CMK (cell line): ENCODE results near the gene EFCAB6.

Experiments used
- DNase-seq: peaks from one replicate; pipeline ENCODE4 v3.0.0-alpha.2; 2010; ENCODE audit warnings: low read depth

The EFCAB6 gene

GRCh38 chr22:43749473-43749872 is 62.6 kb downstream of the EFCAB6 start:
- no peak for DNase-seq

- DNase-seq = no peak
Observed at GRCh38 chr22:43747877-43748276, 64.2 kb downstream of the EFCAB6 start.

- no peak for DNase-seq
Observed at GRCh38 chr22:43747058-43747457, 65.0 kb downstream of the EFCAB6 start.

- DNase-seq = no peak
Observed at GRCh38 chr22:43745783-43746356, 66.2 kb downstream of the EFCAB6 start.

- no peak for DNase-seq
Observed at GRCh38 chr22:43745411-43745770, 66.7 kb downstream of the EFCAB6 start.

GRCh38 chr22:43744700-43745410 is 67.2 kb downstream of the EFCAB6 start:
- DNase-seq = no peak

GRCh38 chr22:43743929-43744643 is 68.0 kb downstream of the EFCAB6 start:
- DNase-seq = no peak

GRCh38 chr22:43743131-43743530 is 69.0 kb downstream of the EFCAB6 start:
- no peak for DNase-seq

GRCh38 chr22:43742154-43742950 is 69.8 kb downstream of the EFCAB6 start:
- DNase-seq = no peak

- DNase-seq = no peak
Observed at GRCh38 chr22:43740587-43741270, 71.4 kb downstream of the EFCAB6 start.

GRCh38 chr22:43739851-43740379 is 72.2 kb downstream of the EFCAB6 start:
- no peak for DNase-seq

GRCh38 chr22:43737150-43737828 is 74.8 kb downstream of the EFCAB6 start:
- no peak for DNase-seq

- no peak for DNase-seq
Observed at GRCh38 chr22:43736651-43737050, 75.5 kb downstream of the EFCAB6 start.

GRCh38 chr22:43734370-43735150 is 77.5 kb downstream of the EFCAB6 start:
- no peak for DNase-seq

- no peak for DNase-seq
Observed at GRCh38 chr22:43733138-43733537, 79.0 kb downstream of the EFCAB6 start.

- DNase-seq = no peak
Observed at GRCh38 chr22:43731988-43732387, 80.1 kb downstream of the EFCAB6 start.

GRCh38 chr22:43726964-43727543 is 85.1 kb downstream of the EFCAB6 start:
- no peak for DNase-seq

GRCh38 chr22:43726322-43726721 is 85.8 kb downstream of the EFCAB6 start:
- no peak for DNase-seq

GRCh38 chr22:43723816-43724215 is 88.3 kb downstream of the EFCAB6 start:
- DNase-seq = no peak

- DNase-seq = no peak
Observed at GRCh38 chr22:43722444-43722843, 89.7 kb downstream of the EFCAB6 start.
